C4-2B (cell line): ENCODE results near the gene CELF6.

ENCODE experiments used
- ZFX ChIP-seq: fragments of 450-650 bp; IDR thresholded peaks from 2 replicates; pipeline ENCODE4 v1.6.1; 2017
- TF ChIP-seq, protein P1 (sequence below): fragments of 450-650 bp; conservative IDR thresholded peaks from 2 replicates; pipeline ENCODE4 v1.5.1; 2017; ENCODE audit warnings: mild to moderate bottlenecking

DNA sequence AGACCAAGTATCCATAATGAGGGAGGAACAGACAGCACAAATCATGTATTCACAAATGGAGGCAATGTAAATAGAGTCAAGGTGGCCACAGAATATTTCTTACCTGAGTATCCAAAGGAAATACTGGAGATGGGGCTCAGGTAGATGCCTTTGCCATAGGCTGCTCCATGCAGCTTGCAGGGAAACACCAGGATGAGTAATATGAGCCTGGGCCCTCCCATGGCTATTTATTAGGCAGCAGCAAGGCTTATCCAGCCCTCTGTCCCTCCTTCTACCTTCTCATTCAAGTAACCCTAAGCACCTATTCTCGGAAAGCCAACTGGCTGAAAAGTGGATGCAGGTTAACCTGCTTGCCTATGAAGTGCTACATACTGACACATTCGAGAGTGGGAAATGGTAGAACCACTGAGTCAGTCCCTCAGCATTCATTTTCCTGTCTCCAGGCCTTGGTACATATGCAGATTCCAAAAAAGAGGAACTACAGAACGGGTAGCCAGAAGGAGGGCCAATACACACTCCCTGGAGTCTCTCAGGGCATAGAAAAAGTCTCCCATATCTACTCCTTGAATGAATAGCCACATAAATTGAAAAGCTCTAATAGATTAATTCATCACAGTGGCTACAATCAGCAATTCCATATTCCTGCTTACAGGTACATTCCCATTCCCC, 70.7 kb downstream of the CELF6 start:
- TF ChIP-seq, protein P1, sequence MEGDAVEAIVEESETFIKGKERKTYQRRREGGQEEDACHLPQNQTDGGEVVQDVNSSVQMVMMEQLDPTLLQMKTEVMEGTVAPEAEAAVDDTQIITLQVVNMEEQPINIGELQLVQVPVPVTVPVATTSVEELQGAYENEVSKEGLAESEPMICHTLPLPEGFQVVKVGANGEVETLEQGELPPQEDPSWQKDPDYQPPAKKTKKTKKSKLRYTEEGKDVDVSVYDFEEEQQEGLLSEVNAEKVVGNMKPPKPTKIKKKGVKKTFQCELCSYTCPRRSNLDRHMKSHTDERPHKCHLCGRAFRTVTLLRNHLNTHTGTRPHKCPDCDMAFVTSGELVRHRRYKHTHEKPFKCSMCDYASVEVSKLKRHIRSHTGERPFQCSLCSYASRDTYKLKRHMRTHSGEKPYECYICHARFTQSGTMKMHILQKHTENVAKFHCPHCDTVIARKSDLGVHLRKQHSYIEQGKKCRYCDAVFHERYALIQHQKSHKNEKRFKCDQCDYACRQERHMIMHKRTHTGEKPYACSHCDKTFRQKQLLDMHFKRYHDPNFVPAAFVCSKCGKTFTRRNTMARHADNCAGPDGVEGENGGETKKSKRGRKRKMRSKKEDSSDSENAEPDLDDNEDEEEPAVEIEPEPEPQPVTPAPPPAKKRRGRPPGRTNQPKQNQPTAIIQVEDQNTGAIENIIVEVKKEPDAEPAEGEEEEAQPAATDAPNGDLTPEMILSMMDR, result no peak
- TF ChIP-seq ZFX, result no peak
